HepG2 (cell line): ENCODE data around the gene HS6ST1. TPM values are rescaled to one million over a fixed set of nuclear protein-coding genes. Genes with fewer than 3 reads are reported as not detected.

Source experiments
- AKAP8 ChIP-seq: sonication (generic); formaldehyde crosslinking; IDR thresholded peaks from 2 replicates; pipeline ENCODE4 v1.5.1; 2020; ENCODE audit warnings: mild to moderate bottlenecking, missing genetic modification reagents
- CC2D1A ChIP-seq: sonication (generic); formaldehyde crosslinking; IDR thresholded peaks from 2 replicates; pipeline ENCODE4 v1.8.1; 2023; ENCODE audit warnings: mild to moderate bottlenecking, missing genetic modification reagents
- CEBPG ChIP-seq: IDR thresholded peaks from 2 replicates; pipeline ENCODE4 v1.6.1; 2016
- DNMT3B ChIP-seq: conservative IDR thresholded peaks from 2 replicates; pipeline ENCODE4 v1.6.1; 2016; ENCODE audit warnings: missing biosample characterization, control low read depth
- FOSL1 ChIP-seq: sonication (generic); formaldehyde crosslinking; IDR thresholded peaks from 2 replicates; pipeline ENCODE4 v1.9.0; 2021; ENCODE audit warnings: missing genetic modification reagents, borderline replicate concordance
- LCORL ChIP-seq, 2 experiments: fragments of 450-650 bp in 1 of 2; sonication (generic) in 1 of 2; formaldehyde crosslinking in 1 of 2; IDR thresholded peaks; 2 replicates each; pipeline versions ENCODE4 v1.5.0 to v1.6.1; 2017 to 2020; ENCODE audit warnings: antibody characterized with exemption in 1 of 2, missing genetic modification reagents in 1 of 2
- MAFK ChIP-seq, 2 experiments: IDR thresholded peaks in 1 of 2; conservative IDR thresholded peaks in 1 of 2; 2 replicates each; pipeline ENCODE4 v1.6.1; 2011; ENCODE audit warnings: improper control_type of control experiment in 2 of 2, low read length in 2 of 2
- MEF2D ChIP-seq: sonication (generic); formaldehyde crosslinking; IDR thresholded peaks from 2 replicates; pipeline ENCODE4 v1.5.1; 2020; ENCODE audit warnings: mild to moderate bottlenecking, missing genetic modification reagents
- MTF1 ChIP-seq: sonication (generic); formaldehyde crosslinking; IDR thresholded peaks from 2 replicates; pipeline ENCODE4 v1.5.0; 2020; ENCODE audit warnings: missing genetic modification reagents
- POLR2A ChIP-seq, 2 experiments: IDR thresholded peaks; 2 replicates each; pipeline ENCODE4 v1.6.1; 2011; ENCODE audit warnings: low read depth in 2 of 2, low read length in 2 of 2, mild to moderate bottlenecking in 1 of 2, moderate library complexity in 1 of 2; ENCODE audit not compliant: insufficient read depth in 1 of 2
- RNF2 ChIP-seq: fragments of 450-650 bp; conservative IDR thresholded peaks from 2 replicates; pipeline ENCODE4 v1.6.1; 2016; ENCODE audit warnings: low read depth
- SMAD9 ChIP-seq: sonication (generic); formaldehyde crosslinking; IDR thresholded peaks from 2 replicates; pipeline ENCODE4 v1.5.1; 2020; ENCODE audit warnings: mild to moderate bottlenecking, missing genetic modification reagents
- SNAI1 ChIP-seq: sonication (generic); formaldehyde crosslinking; IDR thresholded peaks from 2 replicates; pipeline ENCODE4 v1.5.0; 2020; ENCODE audit warnings: mild to moderate bottlenecking, missing genetic modification reagents, borderline replicate concordance
- THAP11 ChIP-seq: IDR thresholded peaks from 2 replicates; pipeline ENCODE4 v1.6.1; 2016; ENCODE audit warnings: missing biosample characterization, missing genetic modification reagents
- ZNF431 ChIP-seq: sonication (generic); formaldehyde crosslinking; IDR thresholded peaks from 2 replicates; pipeline ENCODE4 v1.9.0; 2022; ENCODE audit warnings: missing genetic modification reagents, low read depth, mild to moderate bottlenecking, borderline replicate concordance
- ZNF615 ChIP-seq: sonication (generic); formaldehyde crosslinking; IDR thresholded peaks from 2 replicates; pipeline ENCODE4 v1.5.0; 2020; ENCODE audit warnings: mild to moderate bottlenecking, missing genetic modification reagents, borderline replicate concordance
- polyA plus RNA-seq, 8 experiments: library from polyadenylated mRNA; depleted of rRNA in 3 of 8; stranded (reverse) in 7 of 8; unstranded in 1 of 8; fragments of >200 nt; fragmentation: Illumina TruSeq in 4 of 8; extraction: Trizol in 4 of 8; gene quantifications; 2 replicates each; pipeline versions ENCODE4 v1.2.1 to v1.2.3, GENCODE V29; 2011 to 2016; ENCODE audit warnings: low read depth in 4 of 8, missing spikeins in 1 of 8, mixed read lengths in 1 of 8; ENCODE audit not compliant: insufficient read depth in 1 of 8
- total RNA-seq, 5 experiments: library from RNA; depleted of rRNA; stranded (reverse); fragments of >200 nt; fragmentation: Illumina TruSeq; extraction: Trizol; gene quantifications; 2 replicates each; pipeline ENCODE4 v1.2.3, GENCODE V29; 2016; ENCODE audit warnings: low read depth in 1 of 5
- TF ChIP-seq, protein P1 (sequence below): sonication (generic); formaldehyde crosslinking; IDR thresholded peaks from 2 replicates; pipeline ENCODE4 v1.4.0; 2020; ENCODE audit warnings: mild to moderate bottlenecking, missing genetic modification reagents
- TF ChIP-seq, protein P2 (sequence below): sonication (generic); formaldehyde crosslinking; IDR thresholded peaks from 2 replicates; pipeline ENCODE4 v1.8.1; 2023; ENCODE audit warnings: mild to moderate bottlenecking, missing genetic modification reagents, borderline replicate concordance
- TF ChIP-seq, protein P3 (sequence below): sonication (generic); formaldehyde crosslinking; IDR thresholded peaks from 2 replicates; pipeline ENCODE4 v1.4.0; 2020; ENCODE audit warnings: missing genetic modification reagents
- TF ChIP-seq, protein P4 (sequence below): sonication (generic); formaldehyde crosslinking; IDR thresholded peaks from 2 replicates; pipeline ENCODE4 v1.4.0; 2020; ENCODE audit warnings: missing genetic modification reagents, borderline replicate concordance
- TF ChIP-seq, protein P5 (sequence below): sonication (generic); formaldehyde crosslinking; IDR thresholded peaks from 2 replicates; pipeline ENCODE4 v1.8.1; 2023; ENCODE audit warnings: mild to moderate bottlenecking, moderate library complexity, missing genetic modification reagents

HS6ST1 gene
- total and polyA plus RNA-seq, 2 of the 13 experiments (the other 11 are each of a cell fraction or from before 2014, with no cell fraction given): 34.5 to 84.6 TPM

- TF ChIP-seq, protein P1, sequence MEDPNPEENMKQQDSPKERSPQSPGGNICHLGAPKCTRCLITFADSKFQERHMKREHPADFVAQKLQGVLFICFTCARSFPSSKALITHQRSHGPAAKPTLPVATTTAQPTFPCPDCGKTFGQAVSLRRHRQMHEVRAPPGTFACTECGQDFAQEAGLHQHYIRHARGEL (CRISPR knock-in tag): peak; percentile 95
- TF ChIP-seq DNMT3B (CRISPR knock-in tag) (peak; percentile 97), AKAP8 (CRISPR knock-in tag) (peak; percentile 97), ZNF431 (CRISPR knock-in tag) (peak; percentile 99), LCORL (IDR thresholded peaks at IDR 0.05) (no peak), LCORL (CRISPR knock-in tag; IDR thresholded peaks at IDR 0.05) (peak; percentile 94), THAP11 (peak; percentile 84), RNF2 (peak; percentile 99), CEBPG (CRISPR knock-in tag) (0 out of 2 replicates have a peak, but pooled peaks have one; percentile 56), SMAD9 (CRISPR knock-in tag) (peak; percentile 83; the same call in 1 of the 2 replicates), ZNF615 (CRISPR knock-in tag) (0 out of 2 replicates have a peak, but pooled peaks have one; percentile 21), SNAI1 (CRISPR knock-in tag) (peak; percentile 100), CC2D1A (CRISPR knock-in tag) (peak; percentile 79; the same call in 1 of the 2 replicates), MEF2D (peak; percentile 97), FOSL1 (CRISPR knock-in tag) (0 out of 2 replicates have a peak, but pooled peaks have one; percentile 6), MAFK (conservative IDR thresholded peaks at IDR 0.05 in 1 of 2, IDR thresholded peaks at IDR 0.05 in 1 of 2; ENCODE audit: low read length in 2 of 2) (no peak), POLR2A (IDR thresholded peaks at IDR 0.05; ENCODE audit: insufficient read depth in 1 of 2, low read depth in 2 of 2, low read length in 2 of 2) (peak in 1 of 2 experiments; percentile 54; a peak in 1 of 4 replicates), MTF1 (peak; percentile 93)
- TF ChIP-seq, protein P2, sequence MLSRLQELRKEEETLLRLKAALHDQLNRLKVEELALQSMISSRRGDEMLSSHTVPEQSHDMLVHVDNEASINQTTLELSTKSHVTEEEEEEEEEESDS: peak; percentile 97
- TF ChIP-seq, protein P3, sequence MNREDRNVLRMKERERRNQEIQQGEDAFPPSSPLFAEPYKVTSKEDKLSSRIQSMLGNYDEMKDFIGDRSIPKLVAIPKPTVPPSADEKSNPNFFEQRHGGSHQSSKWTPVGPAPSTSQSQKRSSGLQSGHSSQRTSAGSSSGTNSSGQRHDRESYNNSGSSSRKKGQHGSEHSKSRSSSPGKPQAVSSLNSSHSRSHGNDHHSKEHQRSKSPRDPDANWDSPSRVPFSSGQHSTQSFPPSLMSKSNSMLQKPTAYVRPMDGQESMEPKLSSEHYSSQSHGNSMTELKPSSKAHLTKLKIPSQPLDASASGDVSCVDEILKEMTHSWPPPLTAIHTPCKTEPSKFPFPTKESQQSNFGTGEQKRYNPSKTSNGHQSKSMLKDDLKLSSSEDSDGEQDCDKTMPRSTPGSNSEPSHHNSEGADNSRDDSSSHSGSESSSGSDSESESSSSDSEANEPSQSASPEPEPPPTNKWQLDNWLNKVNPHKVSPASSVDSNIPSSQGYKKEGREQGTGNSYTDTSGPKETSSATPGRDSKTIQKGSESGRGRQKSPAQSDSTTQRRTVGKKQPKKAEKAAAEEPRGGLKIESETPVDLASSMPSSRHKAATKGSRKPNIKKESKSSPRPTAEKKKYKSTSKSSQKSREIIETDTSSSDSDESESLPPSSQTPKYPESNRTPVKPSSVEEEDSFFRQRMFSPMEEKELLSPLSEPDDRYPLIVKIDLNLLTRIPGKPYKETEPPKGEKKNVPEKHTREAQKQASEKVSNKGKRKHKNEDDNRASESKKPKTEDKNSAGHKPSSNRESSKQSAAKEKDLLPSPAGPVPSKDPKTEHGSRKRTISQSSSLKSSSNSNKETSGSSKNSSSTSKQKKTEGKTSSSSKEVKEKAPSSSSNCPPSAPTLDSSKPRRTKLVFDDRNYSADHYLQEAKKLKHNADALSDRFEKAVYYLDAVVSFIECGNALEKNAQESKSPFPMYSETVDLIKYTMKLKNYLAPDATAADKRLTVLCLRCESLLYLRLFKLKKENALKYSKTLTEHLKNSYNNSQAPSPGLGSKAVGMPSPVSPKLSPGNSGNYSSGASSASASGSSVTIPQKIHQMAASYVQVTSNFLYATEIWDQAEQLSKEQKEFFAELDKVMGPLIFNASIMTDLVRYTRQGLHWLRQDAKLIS (CRISPR knock-in tag): 0 out of 2 replicates have a peak, but pooled peaks have one; percentile 37
- TF ChIP-seq, protein P4, sequence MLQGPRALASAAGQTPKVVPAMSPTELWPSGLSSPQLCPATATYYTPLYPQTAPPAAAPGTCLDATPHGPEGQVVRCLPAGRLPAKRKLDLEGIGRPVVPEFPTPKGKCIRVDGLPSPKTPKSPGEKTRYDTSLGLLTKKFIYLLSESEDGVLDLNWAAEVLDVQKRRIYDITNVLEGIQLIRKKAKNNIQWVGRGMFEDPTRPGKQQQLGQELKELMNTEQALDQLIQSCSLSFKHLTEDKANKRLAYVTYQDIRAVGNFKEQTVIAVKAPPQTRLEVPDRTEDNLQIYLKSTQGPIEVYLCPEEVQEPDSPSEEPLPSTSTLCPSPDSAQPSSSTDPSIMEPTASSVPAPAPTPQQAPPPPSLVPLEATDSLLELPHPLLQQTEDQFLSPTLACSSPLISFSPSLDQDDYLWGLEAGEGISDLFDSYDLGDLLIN (CRISPR knock-in tag): peak; percentile 92; the same call in 1 of the 2 replicates
- TF ChIP-seq, protein P5, sequence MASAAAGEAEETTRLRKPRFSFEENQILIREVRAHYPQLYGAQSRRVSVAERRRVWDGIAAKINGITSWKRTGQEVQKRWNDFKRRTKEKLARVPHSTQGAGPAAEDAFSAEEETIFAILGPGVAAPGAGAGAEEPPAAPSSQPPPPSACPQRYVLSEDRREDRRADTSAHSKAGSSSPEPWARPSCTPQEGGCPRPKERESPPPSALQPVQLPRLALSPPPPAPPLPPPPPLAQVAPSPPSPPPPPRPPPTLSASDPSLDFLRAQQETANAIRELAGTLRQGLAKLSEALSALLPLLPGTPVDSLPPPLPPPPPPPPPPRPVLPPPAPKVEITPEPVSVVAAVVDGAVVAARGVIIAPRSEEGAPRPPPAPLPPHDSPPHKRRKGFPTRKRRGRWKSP: peak; percentile 96
Measured at GRCh38 chr2:128309280-128310093, 9.2 kb downstream of the HS6ST1 start (continued).
